Endothelial cell of umbilical vein (primary cell): ENCODE data around the gene FER. TPM values are rescaled to one million over a fixed set of nuclear protein-coding genes. Genes with fewer than 3 reads are reported as not detected.

Source experiments
- BruUV-seq: library from RNA; stranded (reverse); fragments of 400-500 nt; replicated peaks from 2 replicates; lab custom pipeline; 2021; lab: Mats Ljungman, UMichigan
- CTCF ChIA-PET: fragments of 300-600, 350-600 bp; sonication (Branson Sonifier 250); formaldehyde crosslinking; loops from one replicate; lab custom pipeline; 2021; ENCODE audit warnings: antibody characterized with exemption, inconsistent platforms; lab: Charles Lee
- POLR2A ChIA-PET: fragments of 300-600, 350-600 bp; sonication (Branson Sonifier 250); formaldehyde crosslinking; loops from one replicate; lab custom pipeline; 2021; ENCODE audit warnings: antibody characterized with exemption, inconsistent platforms; lab: Charles Lee
- DNase-seq: peaks from one replicate; pipeline ENCODE4 v3.0.0-alpha.2; 2011; ENCODE audit warnings: low read depth, low spot score
- FAIRE-seq: peaks from 2 replicates; lab custom pipeline; 2011; peaks lifted over from hg19 to GRCh38; lab: Jason Lieb, UNC
- H2AFZ ChIP-seq: 2 replicates; pipeline ENCODE4 v1.6.0; 2012; ENCODE audit warnings: low read depth, low read length, control low read depth, inconsistent platforms
- H3K27ac ChIP-seq: 2 replicates; pipeline ENCODE4 v1.5.1; 2011; ENCODE audit warnings: low read depth, mild to moderate bottlenecking, control low read depth, low read length, moderate library complexity; ENCODE audit not compliant: insufficient read depth
- H3K27me3 ChIP-seq, 2 experiments: 2 replicates each; pipeline versions ENCODE4 v1.6.0 to v1.6.1; 2011; ENCODE audit warnings: low read length in 2 of 2, mixed read lengths in 1 of 2; ENCODE audit not compliant: control insufficient read depth in 2 of 2, insufficient read depth in 2 of 2
- H3K36me3 ChIP-seq, 2 experiments: 2 replicates in 1 of 2; 3 replicates in 1 of 2; pipeline ENCODE4 v1.5.1; 2011; ENCODE audit warnings: low read length in 2 of 2, mild to moderate bottlenecking in 1 of 2, moderate library complexity in 1 of 2; ENCODE audit not compliant: control insufficient read depth in 2 of 2, insufficient read depth in 2 of 2; ENCODE audit errors: extremely low read depth in 1 of 2
- H3K4me1 ChIP-seq: 3 replicates; pipeline ENCODE4 v1.5.1; 2011; ENCODE audit warnings: mild to moderate bottlenecking, low read length; ENCODE audit not compliant: control insufficient read depth, insufficient read depth; ENCODE audit errors: extremely low read depth
- H3K4me2 ChIP-seq: 2 replicates; pipeline ENCODE4 v1.6.1; 2011; ENCODE audit warnings: low read length, control low read depth, mixed read lengths; ENCODE audit not compliant: insufficient read depth
- H3K4me3 ChIP-seq, 3 experiments: fragments of 200-600 bp in 1 of 3; sonication (generic), shearing (Covaris generic) in 1 of 3; replicated peaks in 1 of 3; 2 replicates each; pipeline ENCODE4 v1.5.1; 2011 to 2016; ENCODE audit warnings: control low read depth in 3 of 3, low read length in 3 of 3, mild to moderate bottlenecking in 2 of 3, inconsistent platforms in 1 of 3, low read depth in 1 of 3, moderate library complexity in 1 of 3; ENCODE audit not compliant: insufficient read depth in 1 of 3
- H3K79me2 ChIP-seq: 2 replicates; pipeline ENCODE4 v1.6.0; 2012; ENCODE audit warnings: low read length, inconsistent platforms; ENCODE audit not compliant: control insufficient read depth, insufficient read depth
- H3K9ac ChIP-seq: replicated peaks from 2 replicates; pipeline ENCODE3; 2011; ENCODE audit warnings: low read length, control low read depth; ENCODE audit not compliant: insufficient read depth; ENCODE audit errors: extremely low read depth
- H3K9me1 ChIP-seq: replicated peaks from 3 replicates; pipeline ENCODE4 v1.6.0; 2011; ENCODE audit warnings: mild to moderate bottlenecking, low read length; ENCODE audit not compliant: control insufficient read depth, insufficient read depth; ENCODE audit errors: extremely low read depth
- H3K9me3 ChIP-seq: replicated peaks from 2 replicates; pipeline ENCODE4 v1.5.1; 2012; ENCODE audit warnings: low read length, inconsistent platforms; ENCODE audit not compliant: control insufficient read depth, insufficient read depth
- H4K20me1 ChIP-seq: replicated peaks from 2 replicates; pipeline ENCODE3; 2011; ENCODE audit warnings: mild to moderate bottlenecking, low read length; ENCODE audit not compliant: control insufficient read depth, insufficient read depth; ENCODE audit errors: extremely low read depth
- CTCF ChIP-seq, 2 donors: IDR thresholded peaks; 1 replicate in 1 of 2; 2 replicates in 1 of 2; pipeline ENCODE4 v1.5.1; 2011; ENCODE audit warnings: low read length in 2 of 2, mild to moderate bottlenecking in 2 of 2, moderate library complexity in 2 of 2, control low read depth in 1 of 2, inconsistent platforms in 1 of 2, low read depth in 1 of 2; ENCODE audit not compliant: insufficient read depth in 1 of 2; ENCODE audit errors: extremely low read depth in 1 of 2
- EZH2 ChIP-seq: IDR thresholded peaks from 2 replicates; pipeline ENCODE4 v1.6.1; 2012; ENCODE audit warnings: borderline replicate concordance, low read depth, mild to moderate bottlenecking, moderate library complexity, low read length, inconsistent platforms; ENCODE audit not compliant: severe bottlenecking
- FOS ChIP-seq: IDR thresholded peaks from 2 replicates; pipeline ENCODE4 v1.6.1; 2011; ENCODE audit warnings: mild to moderate bottlenecking, low read length, moderate library complexity, borderline replicate concordance; ENCODE audit not compliant: insufficient read depth
- GATA2 ChIP-seq: IDR thresholded peaks from 2 replicates; pipeline ENCODE4 v1.7.0; 2011; ENCODE audit warnings: low read depth, mild to moderate bottlenecking, moderate library complexity, mixed read lengths, low read length; ENCODE audit not compliant: insufficient read length, insufficient read depth
- JUN ChIP-seq: IDR thresholded peaks from 2 replicates; pipeline ENCODE4 v1.6.1; 2011; ENCODE audit warnings: borderline replicate concordance, low read depth; ENCODE audit not compliant: insufficient read length, insufficient read depth
- MAX ChIP-seq: IDR thresholded peaks from 2 replicates; pipeline ENCODE4 v1.6.1; 2011; ENCODE audit not compliant: insufficient read depth, insufficient read length
- MYC ChIP-seq: IDR thresholded peaks from one replicate; pipeline ENCODE4 v1.6.1; 2011; ENCODE audit warnings: mild to moderate bottlenecking, low read depth, low read length
- POLR2A ChIP-seq: IDR thresholded peaks from 2 replicates; pipeline ENCODE4 v1.6.1; 2012; ENCODE audit warnings: low read depth, mild to moderate bottlenecking, control low read depth, low read length
- POLR2AphosphoS5 ChIP-seq: IDR thresholded peaks from 2 replicates; pipeline ENCODE4 v1.6.1; 2012; ENCODE audit warnings: low read depth, mild to moderate bottlenecking, control low read depth, low read length, moderate library complexity; ENCODE audit not compliant: insufficient read depth
- dilution Hi-C: fragments of 300-500 bp; cut with MboI; formaldehyde crosslinking; loops from one replicate; pipeline ENCODE4 v1.15.0; 2019; ENCODE audit warnings: low sequenced_read_pairs; ENCODE audit not compliant: extremely low pct_ligation_motif_present
- intact Hi-C: fragments of 100-400 bp; cut with micrococcal nuclease; formaldehyde crosslinking; loops from one replicate; pipeline ENCODE4 v1.10.0; 2022
- polyA plus RNA-seq, 4 experiments: library from polyadenylated mRNA; depleted of rRNA in 3 of 4; stranded (reverse) in 3 of 4; unstranded in 1 of 4; fragments of >200 nt; gene quantifications; 2 replicates each; pipeline versions ENCODE4 v1.2.1 to v1.2.3, GENCODE V29; 2011 to 2012; ENCODE audit warnings: missing spikeins in 1 of 4
- total RNA-seq: library from RNA; stranded (reverse); gene quantifications from 2 replicates; pipeline ENCODE4 v1.2.3, GENCODE V29; 2021

The FER gene
- total and polyA plus RNA-seq, 2 donors (not counting 3 experiments of a cell fraction or from before 2014, with no cell fraction given) = 2.3 to 27.5 TPM

- no peaks in the 10 kb centered on the region for H3K4me1 ChIP-seq
- intact Hi-C loops (no loop called here), dilution Hi-C loops (no loop called here)
- DNase-seq (no peak), FAIRE-seq (no peak)
- H3K27me3 ChIP-seq = no peaks in the 10 kb centered on the region
- no peaks in the 10 kb centered on the region for H3K79me2 ChIP-seq
- CTCF ChIA-PET = interaction anchor here (0.8 kb wide), 1 partner anchor 16 kb away, joined by 3 read pairs; no protein-coding TSS in a partner anchor
- H3K27ac ChIP-seq = no peak overlapping the region
- POLR2A ChIA-PET = no interaction called here
- no peaks in the 10 kb centered on the region for H4K20me1 ChIP-seq
- no peaks in the 10 kb centered on the region for H3K9me3 ChIP-seq
- no peak overlapping the region for H2AFZ ChIP-seq
- no peak overlapping the region for H3K9ac ChIP-seq
- H3K4me3 ChIP-seq = no peak overlapping the region
- no peaks in the 10 kb centered on the region for H3K9me1 ChIP-seq
- BruUV-seq = no TSS peak
- no peaks in the 10 kb centered on the region for H3K36me3 ChIP-seq
- H3K4me2 ChIP-seq = no peak overlapping the region
- TF ChIP-seq POLR2AphosphoS5 (no peak), POLR2A (no peak), GATA2 (no peak), CTCF (IDR thresholded peaks at IDR 0.05; ENCODE audit: extremely low read depth in 1 of 2, insufficient read depth in 1 of 2, low read depth in 1 of 2, low read length in 2 of 2) (no peak)
Measured at GRCh38 chr5:108867656-108868055, 120.0 kb downstream of the FER start.

GRCh38 chr5:108869066-108869465, 121.4 kb downstream of the FER start:
- intact Hi-C loops = no loop called here
- Histone ChIP-seq H3K27ac (no peak overlapping the region), H3K4me2 (no peak overlapping the region), H3K9me1 (no peaks in the 10 kb centered on the region), H2AFZ (no peak overlapping the region), H3K36me3 (no peaks in the 10 kb centered on the region), H3K4me1 (no peaks in the 10 kb centered on the region), H3K4me3 (no peak overlapping the region), H3K79me2 (no peaks in the 10 kb centered on the region), H3K9ac (no peak overlapping the region), H3K27me3 (no peaks in the 10 kb centered on the region), H3K9me3 (no peaks in the 10 kb centered on the region), H4K20me1 (no peaks in the 10 kb centered on the region)
- CTCF ChIA-PET = no interaction called here
- FAIRE-seq (no peak), DNase-seq (no peak)
- dilution Hi-C loops = no loop called here
- BruUV-seq = no TSS peak
- TF ChIP-seq MAX (no peak), POLR2A (no peak), POLR2AphosphoS5 (no peak), FOS (no peak), CTCF (IDR thresholded peaks at IDR 0.05; ENCODE audit: extremely low read depth in 1 of 2, insufficient read depth in 1 of 2, low read depth in 1 of 2, low read length in 2 of 2) (no peak), GATA2 (no peak), JUN (no peak), MYC (no peak), EZH2 (no peak)
- POLR2A ChIA-PET = no interaction called here
